Effector memory CD4-positive, alpha-beta T cell (primary cell): ENCODE data around the gene TMEM135.

Experiments
- DNase-seq, 3 donors: peaks; one replicate each; pipeline ENCODE4 v3.0.0-alpha.2; 2020
- H3K27ac ChIP-seq: 2 replicates; pipeline ENCODE4 v1.7.0; 2013; ENCODE audit warnings: mild to moderate bottlenecking, low read length, moderate library complexity; ENCODE audit not compliant: insufficient read depth, poor library complexity, severe bottlenecking
- H3K27me3 ChIP-seq: replicated peaks from 2 replicates; pipeline ENCODE4 v1.7.0; 2013; ENCODE audit warnings: mild to moderate bottlenecking, low read length; ENCODE audit not compliant: insufficient read depth, control insufficient read depth, poor library complexity, severe bottlenecking
- H3K36me3 ChIP-seq: 2 replicates; pipeline ENCODE4 v1.7.0; 2013; ENCODE audit warnings: mild to moderate bottlenecking, low read length, moderate library complexity; ENCODE audit not compliant: control insufficient read depth, insufficient read depth
- H3K4me1 ChIP-seq: 2 replicates; pipeline ENCODE4 v1.7.0; 2013; ENCODE audit warnings: low read length, mild to moderate bottlenecking; ENCODE audit not compliant: control insufficient read depth, insufficient read depth, poor library complexity, severe bottlenecking
- H3K4me3 ChIP-seq: 2 replicates; pipeline ENCODE4 v1.7.0; 2013; ENCODE audit warnings: low read length, low read depth, mild to moderate bottlenecking; ENCODE audit not compliant: insufficient read depth, poor library complexity, severe bottlenecking
- H3K9me3 ChIP-seq: 2 replicates; pipeline ENCODE4 v1.7.0; 2013; ENCODE audit warnings: mild to moderate bottlenecking, low read length, moderate library complexity; ENCODE audit not compliant: control insufficient read depth

TMEM135 gene

GRCh38 chr11:87361891-87362290 is 324.2 kb downstream of the TMEM135 start:
- no peaks in the 10 kb centered on the region for H3K27me3 ChIP-seq

DNA sequence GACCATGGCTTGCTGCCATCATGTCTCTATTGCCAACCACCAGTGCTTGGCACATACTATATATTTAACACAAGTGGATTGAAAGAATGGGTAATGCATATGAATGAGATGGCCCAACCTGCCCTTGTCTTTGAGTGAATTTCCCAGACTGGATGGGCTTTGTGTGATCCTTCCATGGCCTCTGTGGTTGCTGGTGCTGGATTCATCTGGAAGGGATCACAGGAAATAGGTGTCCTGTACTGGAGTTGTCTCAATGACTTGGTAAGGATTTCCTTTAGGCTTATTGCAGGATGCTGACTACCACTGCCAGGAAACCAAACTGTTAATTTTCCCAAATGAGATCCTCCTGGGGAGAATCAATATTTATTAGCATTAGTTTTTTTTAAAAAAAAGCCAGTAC is 328.6 kb downstream of the TMEM135 start:
- Histone ChIP-seq H3K4me1 (no peaks in the 10 kb centered on the region), H3K36me3 (no peaks in the 10 kb centered on the region), H3K27ac (no peak overlapping the region), H3K27me3 (no peaks in the 10 kb centered on the region), H3K4me3 (no peak overlapping the region), H3K9me3 (no peaks in the 10 kb centered on the region)
- DNase-seq: no peak

More at GRCh38 chr11:87361891-87362290, 324.2 kb downstream of the TMEM135 start:
- H3K27ac ChIP-seq: no peak overlapping the region
- no peak overlapping the region for H3K4me3 ChIP-seq
- H3K36me3 ChIP-seq: no peaks in the 10 kb centered on the region
- no peaks in the 10 kb centered on the region for H3K4me1 ChIP-seq
- H3K9me3 ChIP-seq: no peaks in the 10 kb centered on the region
- no peak for DNase-seq

GRCh38 chr11:87366763-87367405 is 329.1 kb downstream of the TMEM135 start:
- DNase-seq: no peak
- H3K9me3 ChIP-seq: no peaks in the 10 kb centered on the region
- no peaks in the 10 kb centered on the region for H3K27me3 ChIP-seq
- H3K36me3 ChIP-seq: no peaks in the 10 kb centered on the region
- no peak overlapping the region for H3K4me3 ChIP-seq
- H3K4me1 ChIP-seq: no peaks in the 10 kb centered on the region
- no peak overlapping the region for H3K27ac ChIP-seq

DNA sequence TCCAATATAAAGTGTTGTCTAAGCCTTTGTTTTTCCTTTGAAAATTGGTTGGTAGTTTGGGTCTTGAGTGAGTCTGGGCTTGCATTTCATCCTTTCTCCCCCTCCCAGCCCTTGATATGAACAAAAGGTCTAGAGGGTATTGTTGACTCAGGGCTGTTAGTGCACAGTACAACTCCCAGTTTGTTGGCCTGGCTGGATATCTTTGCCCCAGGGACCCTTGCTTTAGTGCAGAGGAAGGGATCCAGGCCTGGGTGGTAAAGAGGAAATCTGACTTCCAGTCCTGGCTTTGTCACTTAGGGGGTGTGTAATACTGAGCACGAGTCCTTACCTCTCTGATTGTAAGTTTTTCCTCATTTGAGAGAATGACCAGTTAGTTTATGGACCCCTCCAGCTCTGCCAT is 330.4 kb downstream of the TMEM135 start:
- Histone ChIP-seq H3K27ac (no peak overlapping the region), H3K9me3 (no peaks in the 10 kb centered on the region), H3K4me1 (no peaks in the 10 kb centered on the region), H3K36me3 (no peaks in the 10 kb centered on the region), H3K4me3 (no peak overlapping the region), H3K27me3 (no peaks in the 10 kb centered on the region)
- no peak for DNase-seq

- Histone ChIP-seq H3K27ac (no peak overlapping the region), H3K4me1 (no peaks in the 10 kb centered on the region), H3K36me3 (no peaks in the 10 kb centered on the region), H3K9me3 (no peaks in the 10 kb centered on the region), H3K4me3 (no peak overlapping the region), H3K27me3 (no peaks in the 10 kb centered on the region)
- no peak for DNase-seq
Measured at GRCh38 chr11:87368858-87369480, 331.2 kb downstream of the TMEM135 start.

DNA sequence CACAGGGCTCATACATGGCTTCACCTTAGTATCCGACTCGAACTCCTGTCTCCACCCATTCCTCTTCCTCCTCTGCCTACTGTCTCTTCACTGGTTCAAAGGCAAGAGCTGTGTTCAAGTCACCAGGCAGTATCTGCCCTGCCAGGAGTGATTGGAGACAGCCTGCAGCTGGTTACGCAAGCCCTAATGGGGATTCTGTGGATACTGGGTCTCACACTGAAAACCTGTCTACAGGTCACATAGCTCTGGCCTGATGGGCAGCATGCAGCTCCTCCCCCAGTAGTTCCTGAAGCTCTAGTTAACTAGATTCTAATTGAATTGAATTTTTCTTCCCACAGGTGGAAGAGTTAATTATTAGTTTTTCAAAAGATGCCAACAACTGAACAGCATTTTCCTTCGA is 332.2 kb downstream of the TMEM135 start:
- H3K4me3 ChIP-seq: no peak overlapping the region
- no peak overlapping the region for H3K27ac ChIP-seq
- H3K9me3 ChIP-seq: no peaks in the 10 kb centered on the region
- no peaks in the 10 kb centered on the region for H3K36me3 ChIP-seq
- H3K4me1 ChIP-seq: no peaks in the 10 kb centered on the region
- H3K27me3 ChIP-seq: no peaks in the 10 kb centered on the region
- no peak for DNase-seq

GRCh38 chr11:87372065-87372464 is 334.3 kb downstream of the TMEM135 start:
- Histone ChIP-seq H3K27ac (no peak overlapping the region), H3K4me1 (no peaks in the 10 kb centered on the region), H3K36me3 (no peaks in the 10 kb centered on the region), H3K4me3 (no peak overlapping the region), H3K27me3 (no peaks in the 10 kb centered on the region), H3K9me3 (no peaks in the 10 kb centered on the region)
- DNase-seq: no peak
